T-helper 1 cell (primary cell): ENCODE measurements around the gene TMC6.

Experiments used
- DNase-seq, 5 donors: peaks; one replicate each; pipeline ENCODE4 v3.0.0-alpha.2; 2012 to 2020

TMC6 gene

GRCh38 chr17:78134899-78135385 is 6.4 kb upstream of the TMC6 start:
- DNase-seq: no peak

GRCh38 chr17:78133971-78134898 is 5.7 kb upstream of the TMC6 start:
- DNase-seq: peak; percentile 67 to 91 (median 77)

DNA sequence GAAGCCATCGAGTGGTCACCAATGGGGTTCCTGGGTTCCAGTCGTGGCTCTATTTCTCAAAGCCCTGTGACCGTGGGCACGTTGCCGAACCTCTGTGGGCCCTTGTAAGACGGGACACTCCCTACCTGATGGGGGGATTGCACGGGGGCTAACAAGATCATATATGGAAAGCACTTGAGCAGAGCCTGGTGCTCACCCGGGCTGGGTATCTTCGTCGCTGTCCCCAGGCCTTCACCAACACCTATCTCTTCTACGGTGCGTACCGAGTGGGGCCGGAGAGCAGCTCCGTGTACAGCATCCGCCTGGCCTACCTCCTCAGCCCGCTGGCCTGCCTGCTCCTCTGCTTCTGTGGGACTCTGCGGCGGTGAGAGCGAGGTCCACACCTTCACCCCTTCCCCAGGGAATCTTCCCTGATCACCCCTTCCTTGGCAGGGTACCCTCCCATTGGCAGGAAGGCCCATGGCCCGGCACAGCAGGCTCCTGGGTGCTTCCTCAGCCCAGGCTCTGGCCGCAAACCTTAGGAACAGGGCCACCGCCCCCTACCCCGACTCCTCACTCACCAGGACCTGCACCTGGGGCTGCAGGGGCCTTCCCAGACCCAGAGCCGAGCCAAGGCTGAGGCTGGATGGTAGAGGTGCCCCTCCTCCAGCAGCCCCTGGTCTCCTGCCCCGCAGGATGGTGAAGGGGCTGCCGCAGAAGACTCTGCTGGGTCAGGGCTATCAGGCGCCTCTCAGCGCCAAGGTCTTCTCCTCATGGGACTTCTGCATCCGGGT is 4.8 kb upstream of the TMC6 start:
- DNase-seq: no peak

- no peak for DNase-seq
These were observed 4.2 kb upstream of the TMC6 start for GRCh38 chr17:78132767-78133178.

DNA sequence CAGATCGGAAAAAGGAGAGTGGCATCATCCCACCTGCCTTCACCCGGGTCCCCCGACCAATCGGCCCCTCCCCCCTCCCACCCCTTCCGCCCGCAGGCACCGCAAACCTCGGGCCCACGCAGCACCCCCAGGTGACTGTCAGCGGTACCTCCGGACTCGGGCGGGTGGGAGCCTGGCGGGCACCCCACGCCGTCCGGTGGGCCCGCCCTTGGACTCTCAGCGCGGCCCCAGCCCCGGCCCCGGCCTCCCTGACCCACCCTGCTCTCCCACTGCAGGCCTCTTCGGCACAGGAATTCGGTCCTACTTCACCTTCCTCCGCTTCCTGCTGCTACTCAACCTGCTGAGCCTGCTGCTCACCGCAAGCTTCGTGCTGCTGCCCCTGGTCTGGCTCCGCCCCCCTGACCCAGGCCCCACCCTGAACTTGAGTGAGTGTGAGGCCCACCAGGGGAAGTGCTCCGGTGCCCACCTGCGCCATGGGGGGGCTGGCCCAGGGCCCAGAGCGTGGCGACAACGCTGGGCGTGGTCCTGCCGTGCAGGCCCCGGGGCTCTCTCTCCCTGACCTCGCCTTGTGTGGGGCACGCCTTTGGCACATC is 3.6 kb upstream of the TMC6 start:
- peak in 3 of 5 donors; percentile 42 to 84 (median 46) for DNase-seq

DNA sequence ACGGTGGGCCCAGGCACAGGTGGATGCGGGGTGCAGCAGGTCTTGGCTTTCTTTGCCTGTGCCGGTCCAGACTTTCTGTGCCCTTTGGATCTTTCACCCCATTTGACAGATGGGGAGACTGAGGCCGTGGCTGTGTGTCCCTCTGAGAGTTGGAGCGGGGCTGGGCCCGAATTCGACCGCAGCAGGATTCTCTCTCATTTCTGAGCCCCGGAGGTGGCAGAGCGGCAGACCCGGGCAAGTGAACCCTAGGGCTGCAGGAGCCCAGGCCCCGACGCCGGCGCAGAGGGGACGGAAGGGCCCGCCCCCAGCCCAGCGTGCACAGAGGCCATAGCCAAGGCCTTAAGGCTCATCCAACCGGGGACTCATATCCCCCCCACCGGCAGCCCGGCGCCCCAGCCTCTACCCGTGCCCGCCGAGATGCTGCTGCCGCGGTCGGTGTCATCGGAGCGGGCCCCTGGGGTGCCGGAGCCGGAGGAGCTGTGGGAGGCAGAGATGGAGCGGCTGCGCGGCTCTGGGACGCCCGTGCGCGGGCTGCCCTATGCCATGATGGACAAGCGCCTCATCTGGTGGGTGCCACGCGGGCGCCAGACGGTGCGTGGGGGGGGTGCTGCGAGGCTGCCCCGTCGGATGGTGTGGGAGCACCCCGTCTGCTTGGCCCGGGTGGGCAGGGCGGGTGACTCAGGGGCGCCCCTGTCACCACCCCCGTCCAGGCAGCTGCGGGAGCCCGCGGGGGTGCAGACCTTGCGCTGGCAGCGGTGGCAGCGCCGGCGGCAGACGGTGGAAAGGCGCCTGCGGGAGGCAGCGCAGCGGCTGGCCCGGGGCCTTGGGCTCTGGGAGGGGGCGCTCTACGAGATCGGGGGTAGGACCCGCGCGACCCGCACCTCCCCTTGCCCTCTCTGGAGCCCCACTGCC is 2.9 kb upstream of the TMC6 start:
- peak in 2 of 5 donors; percentile 31 to 66 for DNase-seq

GRCh38 chr17:78130437-78131101 is 2.0 kb upstream of the TMC6 start, which contains the start of gene TMC8:
TSS of gene TMC8 (plus strand) at chr17:78130771. CDS start at chr17:78131589, 818 bp downstream.
- DNase-seq: peak; percentile 62 to 94 (median 79)

DNA sequence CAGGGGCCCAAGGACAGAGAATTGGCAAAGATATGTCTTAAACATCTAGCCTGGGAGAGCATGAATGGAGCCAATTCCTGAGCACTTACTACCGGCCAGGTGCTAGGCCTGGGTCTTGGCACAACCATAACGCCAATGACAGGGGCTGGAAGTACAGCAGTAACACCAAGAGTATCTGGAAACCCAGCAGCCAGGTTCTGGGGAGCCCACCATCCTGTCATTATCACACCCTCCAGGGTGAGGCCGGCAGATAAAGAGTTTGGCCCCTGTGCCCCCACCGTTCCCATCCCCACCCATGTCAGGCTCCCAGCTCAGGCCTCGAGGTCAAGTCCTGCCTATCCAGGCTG is 1.5 kb upstream of the TMC6 start:
- peak in 1 of 5 donors; percentile 25 for DNase-seq

DNA sequence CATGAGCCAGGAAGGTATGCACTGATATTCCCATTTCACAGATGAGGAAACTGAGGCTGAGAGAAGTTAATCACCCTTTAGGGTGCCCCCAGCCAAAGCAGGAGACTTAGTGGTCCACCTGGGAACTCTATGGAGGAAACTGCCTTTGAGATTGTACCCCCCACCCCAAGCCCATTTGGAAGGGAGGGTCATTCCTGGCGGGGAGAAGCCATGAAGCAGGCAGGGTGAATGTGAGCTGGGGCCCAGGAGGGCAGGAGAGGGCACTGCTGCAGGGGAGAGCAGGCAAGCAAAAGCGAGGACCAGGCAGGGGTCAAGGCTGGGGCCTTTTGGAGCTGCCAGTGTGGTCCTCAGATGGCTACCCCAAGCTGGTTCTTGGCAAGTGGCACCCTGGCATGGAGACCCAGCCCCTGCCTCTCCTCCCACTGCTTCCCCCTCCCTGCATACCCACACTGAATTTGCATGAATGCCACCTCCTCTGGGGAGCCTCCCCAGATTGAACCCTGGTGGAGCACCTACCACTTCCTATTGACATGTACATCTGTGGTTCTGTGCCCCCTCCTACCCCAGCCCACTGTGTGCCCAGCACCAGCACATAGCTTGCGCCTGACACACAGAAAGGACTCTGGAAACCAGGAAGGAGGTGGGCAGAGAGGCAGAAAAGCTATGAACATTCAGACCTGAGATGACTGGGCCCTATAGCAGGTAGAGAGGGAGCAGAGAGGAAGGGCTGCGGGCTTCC is 965 bp upstream of the TMC6 start:
- peak in 2 of 5 donors; percentile 14 to 78 for DNase-seq

DNA sequence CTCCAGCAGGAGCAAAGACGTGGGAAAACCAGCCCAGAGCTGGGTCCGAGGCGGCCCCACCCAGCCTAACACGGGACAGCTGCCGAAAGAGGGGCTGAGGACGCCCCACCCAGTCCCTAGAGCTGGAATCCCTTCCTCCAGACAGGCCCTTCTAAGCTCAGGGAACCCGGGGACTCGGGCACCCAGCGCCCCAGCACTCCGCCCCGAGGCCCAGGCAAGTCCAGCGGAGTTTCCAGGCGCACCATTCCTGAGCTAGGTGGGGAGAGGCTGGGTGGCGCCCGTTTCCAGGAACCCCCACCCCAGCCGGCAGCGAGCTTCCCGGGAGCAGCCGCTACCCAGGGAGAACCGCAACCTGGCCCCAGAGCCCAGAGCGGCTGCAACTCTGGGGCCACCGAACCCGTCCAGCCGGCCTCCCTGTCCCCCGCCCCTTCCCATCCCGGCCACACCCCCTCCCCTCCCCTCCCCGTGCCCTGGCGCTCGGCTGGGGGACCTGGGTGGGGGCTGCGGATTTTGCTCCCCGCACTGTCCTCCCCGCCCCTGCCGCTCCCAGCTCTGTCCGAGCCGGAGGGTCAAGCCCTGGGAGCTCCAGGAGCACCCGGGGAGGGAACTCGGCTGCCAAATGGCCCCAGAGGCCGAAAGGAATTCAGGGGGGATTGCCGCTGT is 536 bp downstream of the TMC6 start:
- peak in 1 of 5 donors; percentile 23 for DNase-seq

- DNase-seq: peak in 4 of 5 donors; percentile 54 to 86 (median 54)
These were observed 1.2 kb downstream of the TMC6 start for GRCh38 chr17:78127239-78127887.

DNA sequence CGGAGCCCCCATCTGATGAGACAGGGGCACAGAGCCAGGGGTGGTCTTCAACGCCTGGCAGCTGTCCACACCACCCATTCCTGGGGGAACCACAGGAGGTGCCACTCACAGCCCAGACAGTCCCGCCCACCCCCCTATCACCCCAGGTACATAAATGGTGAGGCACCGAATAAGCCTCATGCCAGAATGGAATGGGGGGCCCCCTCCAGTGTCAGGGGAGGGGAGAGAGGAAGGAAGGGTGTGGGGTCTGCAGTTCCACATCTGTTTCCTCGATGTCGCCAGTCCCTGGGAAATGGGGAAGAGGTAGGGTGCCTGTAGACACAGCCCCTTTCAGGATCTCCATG is 1.7 kb downstream of the TMC6 start:
- no peak for DNase-seq

DNA sequence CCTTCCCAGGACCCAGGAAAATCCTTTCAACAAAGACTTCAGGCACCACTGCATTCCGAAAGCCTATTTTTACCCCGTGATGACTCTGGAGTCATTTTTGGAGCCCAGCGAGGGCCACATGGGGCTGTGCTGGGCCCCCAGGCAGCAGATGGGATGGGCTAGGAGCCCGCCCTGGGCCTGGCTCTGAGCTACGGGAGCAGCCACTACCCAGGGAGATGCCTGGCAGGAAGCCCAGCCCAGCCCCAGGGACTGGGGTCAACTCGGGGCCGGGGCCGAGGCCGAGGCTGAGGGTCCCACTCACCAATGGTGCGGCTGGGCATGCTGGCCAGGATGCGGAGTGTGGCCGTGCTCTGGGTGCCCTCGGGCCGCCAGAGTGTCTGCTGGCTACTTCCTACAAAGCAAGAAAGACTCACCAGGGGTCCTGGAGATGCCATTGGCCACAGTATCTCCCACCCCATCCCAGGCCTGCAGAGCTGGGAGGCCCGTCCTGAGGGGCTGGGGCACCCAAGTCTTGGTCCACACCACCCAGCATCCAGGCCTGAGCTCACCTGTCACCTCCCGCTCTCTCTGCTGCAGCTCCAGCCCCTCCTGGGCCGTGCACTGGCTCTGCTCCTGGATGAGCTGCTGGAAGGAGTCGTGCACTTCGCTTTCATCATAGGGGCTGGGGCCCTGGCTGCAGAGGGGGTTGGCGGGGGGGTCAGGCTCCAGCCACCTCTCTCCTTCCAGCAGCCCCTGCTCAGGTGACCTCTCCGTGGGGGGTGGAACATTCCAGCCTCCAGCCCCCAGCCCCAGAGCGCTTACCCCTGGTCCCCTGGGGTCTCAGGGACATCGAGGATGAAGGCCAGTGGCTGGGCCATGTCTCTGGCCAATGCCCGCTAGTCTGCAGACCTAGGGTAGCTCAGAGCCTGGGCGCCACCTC is 2.3 kb downstream of the TMC6 start:
- peak in 1 of 5 donors; percentile 14 for DNase-seq

GRCh38 chr17:78125138-78125913 is 3.2 kb downstream of the TMC6 start:
- peak in 1 of 5 donors; percentile 59 for DNase-seq

GRCh38 chr17:78124836-78125137 is 3.8 kb downstream of the TMC6 start:
- no peak for DNase-seq

DNA sequence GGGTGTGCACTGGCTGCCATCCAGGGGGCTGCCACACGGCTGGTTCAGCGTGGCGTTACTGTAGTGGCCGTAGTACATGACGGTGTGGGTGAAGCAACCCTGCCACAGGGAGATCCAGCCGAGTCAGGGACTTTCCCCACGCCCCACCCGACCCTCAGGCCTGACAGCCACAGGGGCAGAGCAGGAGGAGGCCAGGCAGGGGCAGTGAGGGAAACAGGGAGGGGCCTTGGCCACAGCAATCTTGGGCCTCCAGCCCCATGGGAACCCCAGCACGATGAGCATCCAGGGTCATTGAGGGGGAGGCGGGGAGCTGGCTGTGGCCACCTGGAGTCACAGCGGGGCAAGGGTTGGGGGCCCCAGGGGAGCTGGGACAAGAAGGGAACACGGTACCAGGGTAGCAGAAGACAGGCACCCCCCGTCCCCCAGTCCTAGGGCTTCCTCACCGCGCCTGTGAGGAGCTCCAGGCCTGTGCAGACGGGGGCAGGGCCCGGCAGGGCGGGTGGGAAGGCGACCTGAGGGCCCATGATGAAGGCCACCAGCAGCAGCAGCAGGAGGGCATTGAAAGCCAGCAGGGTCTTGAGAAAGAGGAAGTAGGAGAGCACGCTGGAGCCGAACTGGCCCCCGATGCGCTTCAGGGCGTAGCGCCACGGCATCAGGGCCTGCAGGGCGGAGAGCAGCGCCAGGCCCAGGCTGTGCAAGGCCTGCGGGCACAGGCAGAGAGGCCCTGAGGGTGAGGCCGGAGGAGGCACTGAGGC is 4.3 kb downstream of the TMC6 start:
- no peak for DNase-seq
